Erythroblast (primary cell): Measurements from ENCODE around the gene MAGEB2.

Source experiments
- GATA1 ChIP-seq: IDR thresholded peaks from 2 replicates; pipeline ENCODE4 v1.6.1; 2011; ENCODE audit warnings: low read depth, mild to moderate bottlenecking, control low read depth, low read length, moderate library complexity
- POLR2A ChIP-seq: IDR thresholded peaks from 2 replicates; pipeline ENCODE4 v1.6.1; 2011; ENCODE audit warnings: mild to moderate bottlenecking, low read length

GRCh38 chrX:30230395-30230794 is 15.0 kb downstream of the MAGEB2 start, which contains the start of gene MAGEB3:
- TF ChIP-seq GATA1 = no peak
- TF ChIP-seq POLR2A = no peak
